ENCODE data around the gene FAM47B.

The FAM47B gene

GRCh38 chrX:34942496-34942895, at the start of gene FAM47B:
Gene FAM47B, plus strand, starts transcription at chrX:34942796. Its CDS starts 36 bp downstream, at chrX:34942832.
- DNase-seq (ENCODE audit: low read depth): no peak

GRCh38 chrX:34893741-34894140, 48.9 kb upstream of the FAM47B start:
- no peak for DNase-seq (ENCODE audit: low read depth)

GRCh38 chrX:34900691-34901090, 41.9 kb upstream of the FAM47B start:
- no peak for DNase-seq (ENCODE audit: low read depth)

- DNase-seq (ENCODE audit: low read depth): no peak
Measured at GRCh38 chrX:34901761-34902160, 40.8 kb upstream of the FAM47B start.

- DNase-seq (ENCODE audit: low read depth): no peak
Measured at GRCh38 chrX:34903316-34903715, 39.3 kb upstream of the FAM47B start.

- DNase-seq (ENCODE audit: low read depth): no peak
Measured at GRCh38 chrX:34909151-34909550, 33.4 kb upstream of the FAM47B start.

- no peak for DNase-seq (ENCODE audit: low read depth)
Measured at GRCh38 chrX:34915463-34916225, 27.0 kb upstream of the FAM47B start.

- DNase-seq (ENCODE audit: low read depth): no peak
Measured at GRCh38 chrX:34917146-34917545, 25.4 kb upstream of the FAM47B start.

GRCh38 chrX:34918091-34918736, 24.4 kb upstream of the FAM47B start:
- DNase-seq (ENCODE audit: low read depth): peak; percentile 9

GRCh38 chrX:34918856-34919255, 23.7 kb upstream of the FAM47B start:
- peak; percentile 46 for DNase-seq (ENCODE audit: low read depth)

- DNase-seq (ENCODE audit: low read depth): no peak
Measured at GRCh38 chrX:34927866-34928265, 14.7 kb upstream of the FAM47B start.

- DNase-seq (ENCODE audit: low read depth): no peak
Measured at GRCh38 chrX:34943235-34943634, 639 bp downstream of the FAM47B start.

- peak; percentile 9 for DNase-seq (ENCODE audit: low read depth)
Measured at GRCh38 chrX:34956916-34957315, 14.3 kb downstream of the FAM47B start.

- no peak for DNase-seq (ENCODE audit: low read depth)
Measured at GRCh38 chrX:34961662-34962061, 19.1 kb downstream of the FAM47B start.

GRCh38 chrX:34972206-34972605, 29.6 kb downstream of the FAM47B start:
- no peak for DNase-seq (ENCODE audit: low read depth)

- no peak for DNase-seq (ENCODE audit: low read depth)
Measured at GRCh38 chrX:34978171-34978570, 35.6 kb downstream of the FAM47B start.

- DNase-seq (ENCODE audit: low read depth): no peak
Measured at GRCh38 chrX:34987646-34988045, 45.0 kb downstream of the FAM47B start.
